CD14-positive monocyte (primary cell): ENCODE data around the gene CACYBP. TPM values are rescaled to one million over a fixed set of nuclear protein-coding genes. Genes with fewer than 3 reads are reported as not detected.
A peak's percentile ranks its signal among the peaks of the same experiment; 100 is the strongest.

Source experiments
- DNase-seq, 3 donors: peaks; one replicate each; pipeline ENCODE4 v3.0.0-alpha.2; 2011 to 2022
- H2AFZ ChIP-seq: 2 replicates; pipeline ENCODE4 v1.6.0; 2012; ENCODE audit warnings: mild to moderate bottlenecking, low read depth, low read length, inconsistent platforms; ENCODE audit not compliant: insufficient read depth, poor library complexity, severe bottlenecking
- H3K27ac ChIP-seq, 2 donors: 1 replicate in 1 of 2; 2 replicates in 1 of 2; pipeline ENCODE4 v1.5.1; 2012 to 2013; ENCODE audit warnings: low read length in 2 of 2, control low read depth in 1 of 2, inconsistent platforms in 1 of 2, low read depth in 1 of 2, mild to moderate bottlenecking in 1 of 2
- H3K27me3 ChIP-seq, 2 donors: one replicate each; pipeline versions ENCODE4 v1.6.0 to v1.6.1; 2011 to 2013; ENCODE audit warnings: low read length in 2 of 2; ENCODE audit not compliant: control insufficient read depth in 2 of 2, insufficient read depth in 2 of 2
- H3K36me3 ChIP-seq, 2 donors: replicated peaks in 1 of 2; 1 replicate in 1 of 2; 2 replicates in 1 of 2; pipeline versions ENCODE4 v1.5.1 to v1.6.1; 2012 to 2013; ENCODE audit warnings: low read length in 2 of 2, control low read depth in 1 of 2, inconsistent platforms in 1 of 2, mild to moderate bottlenecking in 1 of 2; ENCODE audit not compliant: insufficient read depth in 2 of 2, control insufficient read depth in 1 of 2
- H3K4me1 ChIP-seq, 2 donors: 1 replicate in 1 of 2; 2 replicates in 1 of 2; pipeline versions ENCODE4 v1.5.1 to v1.6.1; 2012 to 2013; ENCODE audit warnings: low read length in 2 of 2, control low read depth in 1 of 2, inconsistent platforms in 1 of 2, mild to moderate bottlenecking in 1 of 2, moderate library complexity in 1 of 2; ENCODE audit not compliant: insufficient read depth in 2 of 2, control insufficient read depth in 1 of 2
- H3K4me2 ChIP-seq: replicated peaks from 2 replicates; pipeline ENCODE3; 2012; ENCODE audit warnings: low read length, moderate library complexity, mild to moderate bottlenecking; ENCODE audit not compliant: poor library complexity, severe bottlenecking; ENCODE audit errors: extremely low read depth
- H3K4me3 ChIP-seq, 3 experiments: fragments of 200-600 bp in 1 of 3; sonication (generic) in 1 of 3; replicated peaks in 1 of 3; 1 replicate in 2 of 3; 2 replicates in 1 of 3; pipeline ENCODE4 v1.5.1; 2011 to 2013; ENCODE audit warnings: low read length in 3 of 3, mild to moderate bottlenecking in 3 of 3, control low read depth in 2 of 3, low read depth in 2 of 3, inconsistent platforms in 1 of 3, moderate library complexity in 1 of 3
- H3K79me2 ChIP-seq: 2 replicates; pipeline ENCODE4 v1.6.0; 2012; ENCODE audit warnings: mild to moderate bottlenecking, control low read depth, inconsistent platforms, low read length, moderate library complexity; ENCODE audit not compliant: insufficient read depth
- H3K9ac ChIP-seq: 2 replicates; pipeline ENCODE4 v1.6.0; 2017; ENCODE audit warnings: low read length, mild to moderate bottlenecking; ENCODE audit not compliant: insufficient read depth, poor library complexity, severe bottlenecking
- H3K9me3 ChIP-seq, 2 donors: replicated peaks in 1 of 2; 1 replicate in 1 of 2; 2 replicates in 1 of 2; pipeline versions ENCODE4 v1.5.1 to v1.6.1; 2012 to 2013; ENCODE audit warnings: low read length in 2 of 2, control low read depth in 1 of 2; ENCODE audit not compliant: control insufficient read depth in 1 of 2, insufficient read depth in 1 of 2
- H4K20me1 ChIP-seq: 2 replicates; pipeline ENCODE4 v1.6.0; 2012; ENCODE audit warnings: mild to moderate bottlenecking, low read length, control low read depth, moderate library complexity; ENCODE audit not compliant: insufficient read depth
- H3K27ac Mint-ChIP-seq, 7 donors: one replicate each; pipeline ENCODE4 v1.8.0; 2020; ENCODE audit warnings: mild to moderate bottlenecking in 7 of 7, mixed read lengths in 7 of 7, moderate library complexity in 6 of 7, inconsistent platforms in 2 of 7
- H3K27me3 Mint-ChIP-seq, 3 donors: one replicate each; pipeline ENCODE4 v1.8.0; 2021 to 2022; ENCODE audit warnings: low read depth in 3 of 3, mild to moderate bottlenecking in 3 of 3, mixed read lengths in 3 of 3, moderate library complexity in 3 of 3, inconsistent platforms in 1 of 3
- H3K36me3 Mint-ChIP-seq, 2 donors: one replicate each; pipeline ENCODE4 v1.8.0; 2020; ENCODE audit warnings: mixed read lengths in 2 of 2, inconsistent platforms in 1 of 2, mild to moderate bottlenecking in 1 of 2
- H3K4me1 Mint-ChIP-seq: one replicate; pipeline ENCODE4 v1.8.0; 2020; ENCODE audit warnings: mild to moderate bottlenecking, mixed read lengths
- H3K4me3 Mint-ChIP-seq, 2 donors: one replicate each; pipeline ENCODE4 v1.8.0; 2020; ENCODE audit warnings: mild to moderate bottlenecking in 2 of 2, mixed read lengths in 2 of 2, moderate library complexity in 1 of 2
- H3K9me3 Mint-ChIP-seq, 7 donors: one replicate each; pipeline ENCODE4 v1.8.0; 2020 to 2022; ENCODE audit warnings: mixed read lengths in 7 of 7, mild to moderate bottlenecking in 6 of 7, moderate library complexity in 6 of 7, inconsistent platforms in 2 of 7
- CTCF ChIP-seq: fragments of 200-600 bp; IDR thresholded peaks from one replicate; pipeline ENCODE4 v1.8.0; 2022; ENCODE audit warnings: antibody characterized with exemption, mild to moderate bottlenecking
- WGBS: methylation state at CpG from one replicate; pipeline ENCODE4 v1.1.5; 2013; ENCODE audit warnings: missing lambda C conversion rate; ENCODE audit not compliant: insufficient coverage; 5-methylcytosine and 5-hydroxymethylcytosine counted together
- intact Hi-C, 2 donors: fragments of 100-400 bp; cut with micrococcal nuclease; formaldehyde crosslinking; loops; one replicate each; pipeline versions ENCODE4 v1.15.0 to v1.15.1; 2023
- polyA plus RNA-seq, 3 donors: library from polyadenylated mRNA; depleted of rRNA in 1 of 3; unstranded in 2 of 3; stranded (reverse) in 1 of 3; fragments of 300-500 nt in 2 of 3; fragments of >200 nt in 1 of 3; fragmentation: Illumina TruSeq in 2 of 3; gene quantifications; 1 replicate in 2 of 3; 2 replicates in 1 of 3; pipeline ENCODE4 v1.2.3, GENCODE V29; 2012 to 2021

CACYBP gene
- polyA plus RNA-seq, 3 donors: 15.0 to 86.9 (median 74.8) TPM

- no peaks in the 10 kb centered on the region for H3K27me3 ChIP-seq
- H3K4me3 ChIP-seq: peak overlapping the region; percentile 43 to 92 (median 76)
- Mint-ChIP-seq H3K9me3 (no peaks in the 10 kb centered on the region), H3K4me3 (peak overlapping the region; percentile 77 to 94), H3K27ac (peak overlapping the region; percentile 88 to 99 (median 98)), H3K27me3 (no peaks in the 10 kb centered on the region), H3K4me1 (peaks cover 67% of the 10 kb centered on the region), H3K36me3 (peaks cover 16% of the 10 kb centered on the region in 2 donors)
- H3K79me2 ChIP-seq: peaks cover 6% of the 10 kb centered on the region
- peaks cover 65 to 90% of the 10 kb centered on the region in 2 donors for H3K4me1 ChIP-seq
- H3K9ac ChIP-seq: peak overlapping the region; percentile 41
- no peaks in the 10 kb centered on the region for H3K9me3 ChIP-seq
- H4K20me1 ChIP-seq: no peaks in the 10 kb centered on the region
- peak overlapping the region; percentile 72 to 89 for H3K27ac ChIP-seq
- intact Hi-C loops: no loop called here
- H3K4me2 ChIP-seq: peak overlapping the region; percentile 80
- peak overlapping the region; percentile 40 for H2AFZ ChIP-seq
- WGBS: 25% methylated on average over 3 of the region's 3 CpGs
- no peak for TF ChIP-seq CTCF
- DNase-seq: peak in 2 of 3 donors; percentile 37 to 45
- H3K36me3 ChIP-seq: peaks cover 3 to 11% of the 10 kb centered on the region in 2 donors
Measured at GRCh38 chr1:174965362-174966007, 34.3 kb upstream of the CACYBP start.

- H3K27me3 Mint-ChIP-seq: no peaks in the 10 kb centered on the region
- no peaks in the 10 kb centered on the region for H3K9me3 Mint-ChIP-seq
- peaks cover 6% of the 10 kb centered on the region for H3K79me2 ChIP-seq
- H3K36me3 Mint-ChIP-seq: peaks cover 16% of the 10 kb centered on the region in 2 donors
- peak overlapping the region; percentile 41 for H3K9ac ChIP-seq
- H3K4me3 Mint-ChIP-seq: peak overlapping the region; percentile 77 to 94
- no peak for TF ChIP-seq CTCF
- peak overlapping the region; percentile 80 for H3K4me2 ChIP-seq
- peak overlapping the region; percentile 72 to 89 for H3K27ac ChIP-seq
- H3K36me3 ChIP-seq: peaks cover 3 to 11% of the 10 kb centered on the region in 2 donors
- intact Hi-C loops: no loop called here
- H3K9me3 ChIP-seq: no peaks in the 10 kb centered on the region
- peak overlapping the region; percentile 43 to 92 (median 76) for H3K4me3 ChIP-seq
- H3K4me1 Mint-ChIP-seq: peaks cover 65% of the 10 kb centered on the region
- no peaks in the 10 kb centered on the region for H4K20me1 ChIP-seq
- DNase-seq: peak in 2 of 3 donors; percentile 12 to 50
- peaks cover 63 to 90% of the 10 kb centered on the region in 2 donors for H3K4me1 ChIP-seq
- H2AFZ ChIP-seq: peak overlapping the region; percentile 40
- H3K27ac Mint-ChIP-seq: peak overlapping the region; percentile 88 to 99 (median 98)
- WGBS: no CpG with 5 or more reads among the region's 1 CpG
- H3K27me3 ChIP-seq: no peaks in the 10 kb centered on the region
Measured at GRCh38 chr1:174966008-174966572, 33.7 kb upstream of the CACYBP start.
